Urothelium cell line (cell line): ENCODE measurements around the gene TP53INP2.
"Not testable (repeated sequence)": the region's sequence is repeated elsewhere in the genome, so short reads cannot be mapped to it uniquely, and the experiment has no call there.

Experiments
- DNase-seq: peaks from one replicate; pipeline ENCODE4 v3.0.0; 2011; ENCODE audit warnings: low spot score, mixed read lengths
- FAIRE-seq: peaks from 2 replicates; lab custom pipeline; 2011; peaks lifted over from hg19 to GRCh38; lab: Jason Lieb, UNC

Gene TP53INP2

DNA sequence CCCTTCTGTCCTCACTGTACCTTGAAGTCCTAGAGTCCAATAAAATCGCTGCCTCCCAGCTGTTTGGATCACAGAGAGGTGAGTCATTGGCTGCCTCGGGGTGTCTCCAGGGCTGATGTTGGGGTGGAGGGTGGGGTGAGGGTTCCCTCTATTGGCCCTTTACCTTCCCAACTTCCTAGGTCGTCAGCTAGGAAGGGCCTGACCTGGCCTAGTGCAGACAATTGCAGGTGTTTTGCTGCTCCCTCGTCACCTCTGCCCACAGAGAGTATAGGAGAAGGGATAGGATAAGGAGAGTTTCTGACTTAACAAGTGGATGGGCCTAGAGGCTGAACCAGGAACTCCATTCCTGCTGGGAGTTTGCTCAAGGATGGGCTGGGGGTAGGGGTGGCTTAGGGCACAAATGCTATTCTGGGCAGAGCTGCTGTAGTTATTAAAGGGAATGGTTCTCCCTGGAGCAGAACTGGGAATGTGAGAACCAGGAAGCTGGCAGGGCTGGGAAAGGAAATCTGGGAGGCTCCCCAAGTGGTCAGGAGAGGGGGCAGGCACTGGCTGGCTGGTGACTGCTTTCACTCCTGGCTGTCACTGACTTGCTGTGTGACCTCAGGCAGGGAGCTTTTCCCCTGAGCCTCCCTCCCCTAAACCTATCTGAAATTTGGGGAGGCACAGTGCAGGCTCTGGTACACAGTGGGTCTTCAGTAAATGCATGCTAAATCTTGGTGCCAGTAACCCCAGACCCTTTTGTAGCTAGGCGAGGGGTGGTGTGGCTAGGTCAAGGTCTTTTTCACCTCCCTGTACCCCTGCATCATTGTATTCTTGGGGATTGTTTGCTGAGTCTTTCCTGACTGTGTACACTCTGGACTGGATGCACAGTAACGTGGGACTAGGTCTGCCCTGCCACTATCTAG is 1.5 kb downstream of the TP53INP2 start:
- DNase-seq (no peak), FAIRE-seq (no peak)

DNA sequence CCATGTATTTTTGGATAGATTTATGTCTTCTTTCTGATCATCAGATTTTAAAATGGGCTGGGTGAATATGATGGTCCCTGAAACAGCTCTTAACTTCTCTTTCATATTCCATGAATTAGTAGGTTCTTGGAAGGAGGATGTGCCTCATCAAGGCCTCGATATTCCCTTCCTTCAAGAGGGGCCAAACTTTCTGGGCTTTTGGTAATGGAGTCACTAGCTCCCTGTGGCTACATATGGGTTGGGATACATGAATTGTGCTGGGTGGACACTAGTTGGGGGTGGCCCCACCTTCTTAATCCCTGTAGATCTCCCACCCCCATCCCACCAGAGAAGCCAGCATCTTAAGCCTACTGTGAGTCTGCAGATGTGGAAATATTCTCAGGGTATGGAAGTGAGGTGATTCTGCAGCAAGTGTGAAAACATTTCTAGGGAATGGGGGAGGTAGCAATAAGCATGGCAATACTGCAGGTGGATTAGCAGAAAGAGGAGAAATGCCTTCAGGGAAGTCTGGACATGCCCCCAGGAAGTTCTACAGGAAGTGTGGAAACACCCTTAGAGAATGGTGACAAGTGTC is 2.2 kb downstream of the TP53INP2 start:
- no peak for DNase-seq
- no peak for FAIRE-seq

DNA sequence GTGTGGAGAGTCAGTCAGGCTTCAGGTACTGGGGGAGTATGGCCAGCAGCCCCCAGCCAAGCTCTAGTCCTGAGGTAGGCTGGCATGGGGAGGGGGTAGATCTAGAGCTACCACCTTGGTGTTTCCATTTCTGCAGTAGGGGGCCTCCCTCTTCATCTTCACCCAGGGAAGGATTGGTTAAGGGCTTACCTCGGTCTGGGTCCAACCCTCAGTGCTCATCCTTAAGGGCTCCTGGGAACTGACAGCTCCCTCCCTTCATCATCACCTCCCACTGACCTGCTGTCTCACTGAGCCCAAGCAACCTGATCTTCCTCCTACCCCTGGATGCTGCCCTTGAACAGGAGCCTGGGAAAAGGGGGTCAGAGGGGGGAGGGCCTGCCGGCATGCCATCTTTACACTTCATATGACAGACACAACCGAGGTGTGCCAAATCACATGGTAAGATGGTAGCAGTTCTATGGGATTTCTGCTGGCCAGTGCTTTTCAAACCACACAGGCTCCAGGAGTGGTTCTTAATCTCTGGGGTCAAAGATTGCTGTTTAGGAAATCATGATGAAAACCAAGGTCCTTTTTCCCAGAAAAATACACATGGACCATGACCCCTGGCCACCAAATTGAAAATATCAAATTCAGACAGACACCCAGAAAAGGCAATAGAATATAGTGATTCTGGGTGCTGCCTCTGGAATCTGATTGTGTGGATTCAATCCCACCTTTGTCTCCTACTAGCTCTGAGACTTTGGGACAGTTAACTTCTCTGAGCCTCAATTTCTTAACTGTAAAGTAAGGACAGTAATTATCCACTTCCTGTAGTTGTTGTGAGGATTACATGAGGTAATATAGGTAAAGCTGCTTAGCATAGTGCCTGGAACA is 3.0 kb downstream of the TP53INP2 start:
- DNase-seq (no peak), FAIRE-seq (no peak)

DNA sequence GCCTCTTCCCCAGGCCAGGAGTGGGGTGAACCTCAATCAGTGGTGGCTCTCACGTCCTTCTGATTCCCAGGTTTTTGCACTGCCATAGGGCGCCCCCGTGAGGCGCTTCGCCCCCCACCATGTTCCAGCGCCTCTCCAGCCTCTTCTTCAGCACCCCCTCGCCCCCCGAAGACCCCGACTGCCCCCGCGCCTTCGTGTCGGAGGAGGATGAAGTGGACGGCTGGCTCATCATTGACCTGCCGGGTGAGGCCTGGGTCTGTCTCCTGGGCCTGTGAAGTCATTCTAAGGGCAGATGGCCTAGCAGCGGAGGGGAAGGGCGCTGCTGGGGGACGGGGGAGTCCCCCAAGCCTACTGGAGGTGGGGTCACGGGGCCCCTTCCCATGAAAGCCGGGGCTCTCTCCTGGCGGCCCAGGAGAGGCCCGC is 4.5 kb downstream of the TP53INP2 start:
- FAIRE-seq (no peak), DNase-seq (peak; percentile 63)

DNA sequence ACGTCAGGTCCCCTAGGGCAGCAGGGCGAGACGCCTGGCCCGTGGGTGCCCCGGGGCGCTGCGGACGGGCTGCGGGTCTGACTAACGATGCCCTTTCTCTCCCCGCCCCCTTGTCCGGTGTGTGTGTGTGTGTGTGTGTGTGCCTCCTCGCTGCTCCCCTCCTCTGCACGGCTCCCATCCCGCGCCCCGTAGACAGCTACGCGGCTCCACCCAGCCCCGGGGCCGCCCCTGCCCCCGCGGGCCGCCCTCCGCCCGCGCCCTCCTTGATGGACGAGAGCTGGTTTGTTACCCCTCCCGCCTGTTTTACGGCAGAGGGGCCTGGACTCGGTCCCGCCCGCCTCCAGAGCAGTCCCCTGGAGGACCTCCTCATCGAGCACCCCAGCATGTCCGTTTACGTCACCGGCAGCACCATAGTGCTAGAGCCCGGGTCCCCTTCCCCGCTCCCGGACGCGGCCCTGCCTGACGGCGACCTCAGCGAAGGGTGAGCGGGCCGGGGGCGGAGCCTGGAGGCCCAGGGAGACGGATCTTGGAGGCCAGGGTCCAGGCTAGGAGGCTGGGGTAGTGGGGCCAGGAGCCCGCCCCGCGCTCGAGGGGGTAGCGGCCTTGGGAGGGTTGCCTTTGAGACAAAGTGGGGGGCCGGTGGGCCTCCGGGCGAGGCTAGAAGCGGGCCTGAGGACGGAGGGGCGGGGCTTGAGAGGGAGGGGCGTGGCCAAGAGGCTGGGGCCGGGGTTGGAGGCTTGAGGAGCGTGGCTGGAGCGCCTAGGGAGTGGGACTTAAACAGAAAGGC is 5.1 kb downstream of the TP53INP2 start:
- DNase-seq, result peak; percentile 92
- no peak for FAIRE-seq

DNA sequence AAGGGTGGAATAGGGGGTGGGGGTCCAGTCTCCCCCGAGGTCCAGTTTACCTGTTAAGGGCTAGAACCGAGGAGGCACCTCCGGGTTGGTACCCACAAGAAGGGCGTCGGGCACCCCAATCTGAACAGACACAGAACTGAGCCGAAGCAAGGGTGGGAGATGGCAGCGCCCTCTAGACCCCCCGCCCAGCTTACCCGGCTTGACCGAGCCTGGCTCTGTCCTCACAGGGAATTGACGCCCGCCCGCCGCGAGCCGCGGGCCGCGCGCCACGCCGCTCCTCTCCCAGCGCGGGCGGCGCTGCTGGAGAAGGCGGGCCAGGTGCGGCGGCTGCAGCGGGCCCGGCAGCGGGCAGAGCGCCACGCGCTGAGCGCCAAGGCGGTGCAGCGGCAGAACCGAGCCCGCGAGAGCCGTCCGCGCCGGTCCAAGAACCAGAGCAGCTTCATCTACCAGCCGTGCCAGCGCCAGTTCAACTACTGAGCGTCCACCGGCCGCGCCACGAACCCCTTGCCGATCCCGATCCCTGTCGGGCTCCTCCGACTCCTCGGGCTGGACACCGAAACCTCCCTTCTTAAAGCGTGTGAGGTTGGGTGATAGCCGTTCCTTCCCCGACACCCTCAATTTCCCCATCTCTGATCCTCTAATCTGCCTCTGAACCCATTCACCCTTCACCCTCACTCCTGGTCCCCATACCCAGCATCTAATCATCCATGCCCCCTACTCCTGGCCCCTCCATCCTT is 5.9 kb downstream of the TP53INP2 start:
- FAIRE-seq (no peak), DNase-seq (peak; percentile 91)

DNA sequence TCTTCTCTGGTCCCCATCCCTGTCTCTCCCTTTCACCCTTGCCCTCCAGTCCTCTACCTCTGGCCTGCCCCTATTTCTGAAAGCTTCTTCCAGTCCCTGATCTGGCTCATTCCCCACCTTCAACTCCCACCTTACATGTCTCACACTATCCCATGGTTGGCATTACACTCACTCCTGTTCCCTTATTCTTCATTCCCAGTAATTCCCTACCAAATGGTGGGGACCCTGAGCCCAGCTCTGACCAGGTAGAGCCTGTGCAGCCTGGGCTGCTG is 6.4 kb downstream of the TP53INP2 start:
- no peak for FAIRE-seq
- DNase-seq, result no peak

DNA sequence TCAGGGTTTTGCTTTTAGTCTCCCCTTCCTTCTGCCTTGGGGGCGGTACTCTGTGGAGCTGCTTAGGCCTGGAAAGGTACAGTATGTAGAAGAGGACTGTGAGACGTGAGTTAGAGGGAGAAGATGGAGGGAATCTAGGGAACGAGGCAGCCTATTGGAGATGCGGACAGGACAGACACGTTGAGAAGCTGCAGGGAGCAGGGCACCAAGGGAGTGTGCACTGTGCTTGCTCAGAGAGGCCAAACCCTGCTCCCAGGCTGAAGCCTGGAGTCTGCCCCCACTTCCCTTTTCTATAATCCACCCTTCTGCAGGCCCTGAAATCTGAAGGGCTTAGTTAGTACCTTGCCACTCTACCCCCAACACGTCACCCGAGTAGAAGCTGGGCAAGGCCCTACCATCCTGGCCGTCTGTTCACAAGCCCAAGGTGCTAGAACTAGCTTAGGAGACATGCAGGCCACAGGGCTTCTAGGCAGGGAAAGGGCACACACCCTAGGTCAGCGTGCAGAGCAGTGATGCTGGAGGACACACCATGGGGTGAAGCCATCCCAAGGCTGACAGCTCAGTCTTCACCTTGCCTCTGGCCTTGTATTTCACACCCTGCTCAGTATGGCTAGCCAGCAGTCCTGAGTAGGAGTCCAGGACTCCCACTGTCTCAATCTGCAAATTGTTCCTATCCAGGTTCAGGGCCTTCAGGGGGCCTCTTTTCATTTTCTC is 6.9 kb downstream of the TP53INP2 start:
- DNase-seq (no peak), FAIRE-seq (no peak)

DNA sequence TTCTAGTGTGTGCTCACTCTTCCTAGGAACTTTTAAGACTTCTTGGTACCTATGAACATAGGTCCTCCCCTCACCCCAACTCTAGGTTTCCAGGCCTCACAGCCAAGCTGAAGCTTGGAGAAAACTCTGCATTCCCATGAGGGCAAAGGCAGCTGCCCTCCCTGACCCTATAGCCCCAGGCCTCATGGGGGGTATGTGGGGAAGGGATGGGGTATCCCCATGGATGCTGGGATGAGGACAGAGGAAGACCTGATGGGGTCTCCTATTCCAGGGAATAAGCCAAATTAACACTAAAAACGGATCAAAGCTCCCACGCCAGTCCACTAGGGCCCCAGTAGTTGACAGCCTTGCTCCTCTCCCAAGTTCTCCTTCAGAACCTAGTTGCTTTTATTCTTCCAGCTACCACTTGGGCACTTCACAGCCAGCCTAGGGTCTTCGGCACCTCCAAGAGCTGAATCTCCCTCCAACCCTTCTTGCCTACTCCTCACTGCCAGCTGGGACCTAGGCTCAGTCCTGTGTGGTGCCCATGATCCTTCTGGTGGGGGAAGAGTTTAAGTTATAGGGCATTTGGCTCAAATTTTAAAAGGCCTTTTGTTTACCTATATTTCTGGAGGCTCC is 7.8 kb downstream of the TP53INP2 start:
- no peak for DNase-seq
- FAIRE-seq, result no peak

DNA sequence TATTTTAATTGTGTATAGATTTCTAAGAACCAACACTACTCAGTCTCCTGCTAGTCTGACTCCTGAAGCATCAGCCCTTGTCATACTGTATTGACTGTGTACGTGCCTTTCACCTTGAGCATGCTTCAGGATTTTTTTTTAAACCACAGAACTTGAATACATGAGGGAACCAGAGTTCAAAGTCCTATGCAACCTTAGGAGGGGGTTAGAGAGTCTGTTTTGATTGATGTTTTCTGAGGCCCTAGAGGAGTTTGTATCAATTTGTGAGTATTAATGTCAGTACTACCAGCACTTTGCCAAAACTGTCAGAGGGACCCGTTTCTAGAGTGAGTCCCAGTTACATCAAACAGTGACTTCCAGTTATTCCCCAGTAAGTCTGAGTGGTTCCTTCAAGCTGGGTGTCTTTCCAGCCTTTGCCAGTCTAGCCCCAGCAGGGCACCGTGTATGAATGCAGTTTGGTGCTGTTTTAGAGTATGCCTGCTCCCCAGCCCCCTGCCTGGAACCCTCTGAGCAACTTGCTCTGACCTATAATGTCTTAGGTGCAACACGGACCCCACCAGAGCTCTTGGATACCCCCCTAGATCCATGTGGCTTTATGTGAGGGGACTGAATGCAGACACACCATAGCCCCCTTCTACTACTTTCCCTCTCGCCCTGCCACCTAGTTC is 8.5 kb downstream of the TP53INP2 start:
- no peak for FAIRE-seq
- DNase-seq, result no peak

DNA sequence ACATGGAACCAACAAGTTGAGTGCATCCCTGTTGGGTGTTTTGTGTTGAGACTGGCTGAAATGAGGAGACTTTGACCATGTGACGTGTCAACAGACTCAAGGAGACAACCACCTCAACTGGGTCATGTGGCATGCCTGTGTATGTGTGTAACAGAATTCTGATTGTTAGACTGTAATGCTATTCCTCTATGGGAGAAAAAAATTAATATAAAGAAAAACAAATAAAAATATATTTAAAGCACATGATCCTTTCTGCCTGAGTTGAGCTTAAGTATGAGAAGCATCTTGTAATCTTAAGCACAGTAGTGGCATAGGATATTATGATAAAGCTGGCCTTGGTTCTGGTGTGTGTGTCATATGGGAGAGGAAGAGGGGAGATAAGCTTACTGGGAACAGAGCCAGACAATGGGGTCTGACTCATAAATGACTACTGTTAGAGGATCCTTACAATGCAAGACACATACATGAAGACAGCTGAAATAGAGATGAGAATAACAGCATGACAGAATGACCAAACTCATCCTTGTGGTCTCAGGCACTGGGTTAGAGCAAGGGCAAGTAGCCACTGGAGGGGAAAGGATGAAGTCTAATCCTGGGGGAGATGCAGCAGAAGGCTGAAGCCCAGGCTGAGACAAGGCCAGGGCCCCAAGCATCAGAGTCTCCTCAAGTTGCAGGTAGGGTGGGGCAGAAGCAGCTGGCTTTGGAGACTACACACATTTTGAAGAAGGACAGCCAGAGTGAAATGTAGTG is 9.2 kb downstream of the TP53INP2 start:
- FAIRE-seq, result peak; percentile 48
- peak; percentile 68 for DNase-seq

DNA sequence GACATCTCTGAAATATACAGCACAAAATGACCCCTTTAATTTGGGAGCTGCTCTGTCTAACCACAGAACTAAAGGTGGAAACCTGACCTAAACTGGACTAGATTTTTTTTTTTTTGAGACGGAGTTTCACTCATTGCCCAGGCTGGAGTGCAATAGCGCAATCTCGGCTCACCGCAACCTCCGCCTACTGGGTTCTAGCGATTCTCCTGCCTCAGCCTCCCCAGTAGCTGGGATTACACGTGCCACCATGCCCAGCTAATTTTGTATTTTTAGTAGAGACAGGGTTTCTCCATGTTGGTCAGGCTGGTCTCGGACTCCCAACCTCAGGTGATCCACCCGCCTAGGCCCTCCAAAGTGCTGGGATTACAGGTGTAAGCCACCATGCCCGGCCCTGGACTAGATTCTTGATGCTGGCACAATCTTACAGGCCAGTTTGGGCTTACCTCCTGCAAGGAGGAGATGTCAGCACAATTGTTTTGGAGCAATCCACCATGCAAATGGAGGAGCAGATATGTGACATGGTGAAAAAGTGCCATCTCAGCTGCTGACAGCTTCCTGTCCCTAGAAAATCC is 9.9 kb downstream of the TP53INP2 start:
- FAIRE-seq, DNase-seq: not testable (repeated sequence)

DNA sequence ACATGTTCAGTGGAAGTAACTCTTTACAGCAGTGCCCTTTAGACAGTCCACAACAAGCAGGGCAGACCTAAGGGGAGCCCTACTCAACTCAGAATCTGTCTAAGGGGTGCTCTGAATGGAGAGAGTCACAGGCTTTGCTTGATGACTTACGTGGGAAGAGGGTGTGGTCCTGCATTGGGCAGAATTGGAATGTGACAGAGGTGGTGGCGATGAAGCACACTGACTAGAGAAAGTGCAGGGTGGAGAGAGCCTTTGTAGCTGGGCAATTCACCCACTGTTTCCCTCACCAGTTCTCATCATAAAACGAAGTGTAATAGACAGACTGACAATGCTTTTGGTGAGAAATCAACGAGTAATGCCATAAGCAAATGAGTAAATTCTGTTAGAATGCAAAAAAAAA is 11.2 kb downstream of the TP53INP2 start:
- no peak for FAIRE-seq
- DNase-seq, result no peak

DNA sequence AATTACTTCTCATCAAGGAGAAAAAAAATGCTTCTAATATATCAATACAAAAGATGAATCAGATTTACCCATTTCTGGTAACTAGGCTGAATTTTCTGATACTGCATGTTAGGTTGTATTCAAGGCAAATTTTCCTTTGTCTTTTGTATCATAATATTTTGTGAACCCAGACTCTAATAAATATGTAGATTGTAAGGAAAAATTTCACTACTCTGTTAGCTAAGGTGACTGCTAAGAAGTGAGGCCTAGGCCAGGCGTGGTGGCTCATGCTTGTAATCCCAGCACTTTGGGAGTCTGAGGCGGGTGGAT is 12.7 kb downstream of the TP53INP2 start:
- no peak for FAIRE-seq
- no peak for DNase-seq

DNA sequence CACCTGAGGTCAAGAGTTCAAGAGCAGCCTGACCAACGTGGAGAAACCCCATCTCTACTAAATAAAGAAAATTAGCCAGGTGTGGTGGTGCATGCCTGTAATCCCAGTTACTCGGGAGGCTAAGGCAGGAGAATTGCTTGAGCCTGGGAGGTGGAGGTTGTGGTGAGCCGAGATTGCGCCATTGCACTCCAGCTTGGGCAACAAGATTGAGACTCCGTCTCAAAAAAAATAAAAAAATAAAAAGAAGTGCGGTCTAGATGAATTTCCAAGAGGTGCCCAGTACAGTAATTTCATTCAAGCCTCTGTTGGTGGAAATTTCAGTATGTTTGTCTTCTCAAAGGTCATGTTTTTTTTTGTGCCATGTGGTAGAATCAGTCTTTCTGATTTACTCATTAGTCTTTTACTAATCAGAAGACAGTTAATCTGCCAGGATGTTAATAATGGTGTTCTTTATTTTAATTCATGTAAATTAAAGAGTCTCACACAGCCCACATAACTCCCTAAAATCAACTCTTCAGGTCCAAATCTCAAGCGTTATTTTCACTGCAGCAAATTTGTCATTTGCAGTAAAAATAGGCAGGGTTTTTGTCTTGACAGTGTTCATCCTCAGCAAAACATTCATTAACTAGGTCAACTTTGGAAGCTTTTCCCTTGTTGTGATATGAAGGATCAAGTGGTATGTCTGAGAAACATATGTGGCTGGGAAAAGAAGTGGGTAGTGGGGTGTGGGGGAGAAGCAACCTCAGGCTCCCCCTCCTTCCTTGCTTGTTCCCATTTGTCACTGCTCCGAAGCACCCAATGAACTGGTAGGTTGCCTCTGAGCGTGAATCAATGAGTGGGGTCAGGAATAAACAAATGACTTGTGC is 13.3 kb downstream of the TP53INP2 start:
- FAIRE-seq (no peak), DNase-seq (no peak)

DNA sequence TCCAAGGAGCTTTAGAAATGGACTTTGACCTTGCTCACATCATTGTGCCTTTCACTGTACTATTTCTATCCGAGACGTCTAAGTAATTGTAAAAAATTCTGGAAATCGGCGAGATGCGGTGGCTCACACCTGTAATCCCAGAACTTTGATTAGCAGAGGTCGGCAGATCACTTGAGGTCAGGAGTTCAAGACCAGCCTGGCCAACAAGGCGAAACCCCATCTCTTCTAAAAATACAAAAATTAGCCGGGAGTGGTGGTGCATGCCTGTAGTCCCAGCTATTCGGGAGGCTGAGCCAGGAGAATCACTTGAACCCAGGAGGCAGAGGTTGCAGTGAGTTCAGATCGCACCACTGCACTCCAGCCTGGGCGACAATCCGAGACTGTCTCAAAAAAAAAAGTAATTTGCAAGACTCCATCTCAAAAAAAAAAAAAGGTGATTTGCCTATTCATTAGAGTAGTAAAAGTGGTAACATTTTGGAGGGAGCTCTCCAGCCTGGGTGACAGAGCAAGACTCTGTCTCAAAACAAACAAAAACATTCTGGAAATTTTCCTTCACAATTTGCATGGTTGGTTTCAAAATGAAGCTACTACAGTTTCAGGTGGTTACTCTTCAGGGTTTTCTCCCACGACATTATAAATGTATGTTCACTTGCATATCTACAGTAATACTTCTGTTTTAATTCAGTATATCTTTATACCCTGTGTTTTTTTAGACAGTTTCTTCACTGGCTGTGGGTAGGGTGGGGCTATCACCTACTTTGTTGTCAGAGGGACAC is 15.3 kb downstream of the TP53INP2 start:
- not testable (repeated sequence) for FAIRE-seq

More for the DNA sequence above, 15.3 kb downstream of the TP53INP2 start:
- DNase-seq, result not testable (repeated sequence)
